Tibial nerve (tissue), 4 donors: ENCODE results near the gene MICU1. TPM values are rescaled to one million over a fixed set of nuclear protein-coding genes. Genes with fewer than 3 reads are reported as not detected.
"Not testable (repeated sequence)": the region's sequence is repeated elsewhere in the genome, so short reads cannot be mapped to it uniquely, and the experiment has no call there.

Source experiments
- DNase-seq, 2 donors: peaks; one replicate each; pipeline ENCODE4 v3.0.0-alpha.2; 2019; ENCODE audit warnings: low spot score in 2 of 2
- H3K27ac ChIP-seq, 4 donors: fragments of 200-600 bp; sonication (generic) in 3 of 4; one replicate each; pipeline ENCODE4 v1.5.1; 2017 to 2019; ENCODE audit warnings: mild to moderate bottlenecking in 1 of 4
- H3K27me3 ChIP-seq, 2 donors: fragments of 200-600 bp; sonication (generic) in 1 of 2; one replicate each; pipeline versions ENCODE4 v1.5.1 to v1.6.0; 2017 to 2019
- H3K36me3 ChIP-seq, 3 donors: fragments of 200-600 bp; sonication (generic); one replicate each; pipeline ENCODE4 v1.5.1; 2018 to 2019
- H3K4me1 ChIP-seq, 4 donors: fragments of 200-600 bp; sonication (generic) in 3 of 4; one replicate each; pipeline ENCODE4 v1.5.1; 2017 to 2019
- H3K4me3 ChIP-seq, 4 donors: fragments of 200-600 bp; sonication (generic) in 3 of 4; one replicate each; pipeline ENCODE4 v1.5.1; 2017 to 2019; ENCODE audit warnings: mild to moderate bottlenecking in 1 of 4, moderate library complexity in 1 of 4
- H3K9me3 ChIP-seq, 4 donors: fragments of 200-600 bp; sonication (generic) in 3 of 4; one replicate each; pipeline ENCODE4 v1.5.1; 2017 to 2019
- CTCF ChIP-seq, 5 experiments: fragments of 200-600 bp in 3 of 5; fragments of 450-650 bp in 2 of 5; sonication (generic) in 3 of 5; IDR thresholded peaks; one replicate each; pipeline ENCODE4 v1.5.1; 2016 to 2019; ENCODE audit warnings: antibody characterized with exemption in 5 of 5, mild to moderate bottlenecking in 3 of 5, moderate library complexity in 2 of 5
- EP300 ChIP-seq, 2 donors: sonication (generic); formaldehyde crosslinking; IDR thresholded peaks; one replicate each; pipeline ENCODE4 v1.6.1; 2017; ENCODE audit warnings: antibody characterized with exemption in 2 of 2, mild to moderate bottlenecking in 1 of 2
- POLR2A ChIP-seq, 2 donors: fragments of 450-650 bp; IDR thresholded peaks; one replicate each; pipeline ENCODE4 v1.6.1; 2017; ENCODE audit warnings: antibody characterized with exemption in 2 of 2, mild to moderate bottlenecking in 2 of 2, moderate library complexity in 2 of 2
- WGBS, 2 donors: methylation state at CpG; one replicate each; pipeline ENCODE4 v1.1.5; 2018; 5-methylcytosine and 5-hydroxymethylcytosine counted together
- total RNA-seq, 4 donors: library from RNA; depleted of rRNA; stranded (reverse); fragments of >200 nt; gene quantifications; one replicate each; pipeline ENCODE4 v1.1.0, GENCODE V29; 2016

Gene MICU1
- total RNA-seq, 4 donors from 2014 or later: 19.4 to 46.5 (median 35.8) TPM

GRCh38 chr10:72550239-72550638 is 75.6 kb downstream of the MICU1 start:
- Histone ChIP-seq H3K9me3 (no peaks in the 10 kb centered on the region), H3K27ac (no peak overlapping the region), H3K4me3 (no peak overlapping the region), H3K36me3 (peaks cover 0 to 67% (median 4%) of the 10 kb centered on the region in 3 donors), H3K27me3 (no peaks in the 10 kb centered on the region), H3K4me1 (no peaks in the 10 kb centered on the region)
- DNase-seq: no peak
- WGBS, 2 donors: 90 to 92% methylated on average over 2 of the region's 2 CpGs
- TF ChIP-seq POLR2A (IDR thresholded peaks at IDR 0.05): no peak
- TF ChIP-seq CTCF (IDR thresholded peaks at IDR 0.05): no peak
- no peak for TF ChIP-seq EP300 (IDR thresholded peaks at IDR 0.05)

GRCh38 chr10:72545546-72545945 is 80.3 kb downstream of the MICU1 start:
- H3K4me1 ChIP-seq: no peaks in the 10 kb centered on the region
- DNase-seq: no peak
- H3K9me3 ChIP-seq: peaks cover 0 to 15% (median 1%) of the 10 kb centered on the region in 4 donors
- 90 to 93% methylated on average over 1 of the region's 1 CpG for WGBS, 2 donors
- H3K4me3 ChIP-seq: no peak overlapping the region
- peaks cover 0 to 88% (median 8%) of the 10 kb centered on the region in 3 donors for H3K36me3 ChIP-seq
- H3K27ac ChIP-seq: no peak overlapping the region
- TF ChIP-seq EP300 (IDR thresholded peaks at IDR 0.05): no peak
- TF ChIP-seq POLR2A (IDR thresholded peaks at IDR 0.05): no peak
- TF ChIP-seq CTCF (IDR thresholded peaks at IDR 0.05): no peak
- no peaks in the 10 kb centered on the region for H3K27me3 ChIP-seq

- not testable (repeated sequence) for H3K27ac ChIP-seq, H3K4me3 ChIP-seq, H3K27me3 ChIP-seq, H3K4me1 ChIP-seq, DNase-seq
- WGBS, 2 donors: 91 to 94% methylated on average over 6 of the region's 6 CpGs
- peaks cover 0 to 15% (median 1%) of the 10 kb centered on the region in 4 donors for H3K9me3 ChIP-seq
- H3K36me3 ChIP-seq: peaks cover 0 to 78% (median 4%) of the 10 kb centered on the region in 3 donors
These were observed 82.0 kb downstream of the MICU1 start for GRCh38 chr10:72543855-72544254.

- DNase-seq: no peak
- H3K4me1 ChIP-seq: no peaks in the 10 kb centered on the region
- peaks cover 0 to 15% (median 1%) of the 10 kb centered on the region in 4 donors for H3K9me3 ChIP-seq
- TF ChIP-seq EP300 (IDR thresholded peaks at IDR 0.05): no peak
- no peak for TF ChIP-seq POLR2A (IDR thresholded peaks at IDR 0.05)
- no peak for TF ChIP-seq CTCF (IDR thresholded peaks at IDR 0.05)
- H3K36me3 ChIP-seq: peaks cover 0 to 64% (median 4%) of the 10 kb centered on the region in 3 donors
- H3K4me3 ChIP-seq: no peak overlapping the region
- 93 to 97% methylated on average over 8 of the region's 8 CpGs for WGBS, 2 donors
- no peaks in the 10 kb centered on the region for H3K27me3 ChIP-seq
- H3K27ac ChIP-seq: no peak overlapping the region
These were observed 83.5 kb downstream of the MICU1 start for GRCh38 chr10:72542396-72542815.

- Histone ChIP-seq H3K27me3 (no peaks in the 10 kb centered on the region), H3K9me3 (peaks cover 0 to 15% (median 1%) of the 10 kb centered on the region in 4 donors), H3K27ac (no peak overlapping the region), H3K4me3 (no peak overlapping the region), H3K36me3 (peaks cover 0 to 55% (median 4%) of the 10 kb centered on the region in 3 donors), H3K4me1 (no peaks in the 10 kb centered on the region)
- no peak for TF ChIP-seq EP300 (IDR thresholded peaks at IDR 0.05)
- no peak for DNase-seq
These were observed 84.5 kb downstream of the MICU1 start for GRCh38 chr10:72541337-72541736.

- no peak for TF ChIP-seq EP300 (IDR thresholded peaks at IDR 0.05)
- WGBS, 2 donors: 97 to 100% methylated on average over 2 of the region's 2 CpGs
These were observed 85.6 kb downstream of the MICU1 start for GRCh38 chr10:72540193-72540807.

More at GRCh38 chr10:72540193-72540807, 85.6 kb downstream of the MICU1 start:
- H3K9me3 ChIP-seq: peaks cover 0 to 15% (median 1%) of the 10 kb centered on the region in 4 donors
- DNase-seq: no peak
- no peaks in the 10 kb centered on the region for H3K4me1 ChIP-seq
- H3K4me3 ChIP-seq: no peak overlapping the region
- H3K27me3 ChIP-seq: no peaks in the 10 kb centered on the region
- H3K36me3 ChIP-seq: peaks cover 0 to 47% (median 4%) of the 10 kb centered on the region in 3 donors
- no peak overlapping the region for H3K27ac ChIP-seq
